Putamen (tissue), 1 donor: ENCODE measurements around the gene MED13L.

Source experiments
- DNase-seq: peaks from one replicate; pipeline ENCODE4 v3.0.0-alpha.2; 2016; ENCODE audit warnings: low spot score

The MED13L gene

DNA sequence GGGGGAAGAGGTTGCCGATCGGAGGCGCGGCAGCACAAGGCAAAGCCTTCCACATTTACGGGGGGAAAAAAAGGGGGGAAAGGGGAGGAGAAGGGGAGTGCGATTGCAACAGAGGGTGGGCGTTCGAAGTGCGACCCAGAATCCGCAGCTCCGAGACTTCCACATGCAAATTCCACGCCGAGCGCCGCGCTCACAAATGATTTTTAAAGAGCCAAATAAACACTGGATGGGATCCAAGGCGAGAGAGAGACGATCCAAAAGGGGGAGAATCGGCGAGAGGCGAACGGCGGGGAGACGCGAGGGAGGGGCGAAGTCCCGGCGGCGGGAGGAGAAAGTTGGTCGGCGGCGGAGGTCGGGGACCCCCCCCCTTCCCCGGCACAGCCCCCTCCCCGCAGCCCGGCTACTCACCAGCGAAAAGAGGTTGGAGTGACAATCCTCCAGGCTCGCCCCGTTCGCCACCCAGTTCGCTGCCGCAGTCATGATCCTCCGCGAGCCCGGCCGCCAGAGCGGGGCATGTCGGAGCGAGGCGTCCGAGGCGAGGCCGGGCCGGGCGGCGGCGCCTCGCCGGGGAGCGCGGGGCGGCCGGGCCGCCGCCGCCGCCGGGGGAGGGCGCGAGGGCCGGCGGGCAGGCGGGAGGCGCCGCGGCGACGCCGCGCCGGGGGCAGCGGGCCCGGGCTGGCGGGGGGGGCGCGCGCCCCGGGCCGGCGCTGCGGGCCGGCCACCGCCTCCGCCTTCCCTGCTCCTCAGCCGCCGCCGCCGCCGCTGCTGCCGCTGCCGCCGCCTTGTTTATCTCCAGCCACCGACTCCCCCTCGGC is 634 bp downstream of the MED13L start:
- peak; percentile 66 for DNase-seq

DNA sequence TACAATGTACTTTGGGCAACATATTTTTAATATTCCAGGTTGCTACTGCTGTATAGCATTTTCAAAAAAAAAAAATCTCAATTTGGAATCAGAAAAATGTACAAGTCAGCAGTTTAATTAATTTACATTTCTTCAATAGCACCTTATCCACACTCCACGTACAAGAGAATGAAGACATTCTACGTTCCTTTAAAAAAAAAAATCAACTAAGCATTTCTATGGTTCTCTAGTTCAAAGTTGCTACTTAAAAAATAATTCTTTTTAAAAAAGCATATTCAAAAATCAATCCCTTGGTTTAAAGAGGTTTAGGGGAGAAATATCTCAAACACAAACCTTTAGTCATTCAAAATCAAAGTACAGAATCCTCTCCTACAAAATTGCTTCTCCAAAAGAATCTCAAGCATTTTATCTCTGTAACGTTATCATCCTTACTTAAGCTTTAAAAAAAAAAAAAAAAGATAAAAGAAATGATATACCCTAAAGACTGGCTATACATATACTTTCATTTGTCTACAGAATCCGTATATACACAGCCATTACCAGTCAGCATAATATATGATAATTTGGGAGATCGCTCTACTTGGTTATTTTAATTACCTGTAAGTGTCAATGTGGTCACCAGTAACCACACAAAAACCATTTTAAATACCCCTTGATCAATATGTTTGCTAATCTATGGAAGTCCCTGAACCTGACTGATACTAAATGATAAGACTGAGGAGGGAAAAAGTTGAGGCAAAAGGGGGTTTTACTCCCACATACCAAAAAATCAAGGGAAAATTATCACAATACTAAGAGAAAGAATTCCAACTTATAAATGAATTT is 2.7 kb downstream of the MED13L start:
- no peak for DNase-seq

DNA sequence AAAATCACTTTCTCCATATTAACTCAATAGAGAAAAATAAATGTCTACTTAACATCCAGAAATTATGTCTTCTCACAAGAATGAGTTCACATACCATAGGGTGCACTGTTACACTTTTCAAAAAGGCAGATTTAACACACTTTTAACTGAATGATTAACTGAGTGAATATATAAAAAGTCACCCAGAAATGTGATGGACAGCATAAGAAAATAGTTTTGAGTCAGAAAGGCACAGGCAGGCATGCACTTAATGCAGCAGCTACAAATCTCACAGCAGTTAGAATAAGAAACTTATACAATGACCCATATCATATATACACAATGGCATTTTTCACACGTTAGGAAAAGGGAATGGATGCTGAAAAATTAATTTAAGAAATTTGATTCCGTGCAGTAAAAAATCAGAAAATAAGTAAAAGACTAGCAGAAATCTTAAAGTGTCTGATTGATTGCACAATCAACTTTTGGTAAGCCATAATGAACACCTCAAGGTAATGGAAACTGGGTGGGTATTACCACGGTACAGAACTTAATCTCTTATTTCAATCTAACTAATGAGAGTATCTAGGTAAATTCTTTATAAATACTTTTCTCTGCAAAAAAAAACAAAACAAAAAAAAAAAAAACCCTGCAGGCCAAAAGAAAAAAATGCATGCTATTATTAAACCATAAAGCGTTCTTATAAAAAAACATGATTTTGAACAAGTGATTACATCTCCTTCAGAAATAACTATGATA is 3.5 kb downstream of the MED13L start:
- DNase-seq: no peak

DNA sequence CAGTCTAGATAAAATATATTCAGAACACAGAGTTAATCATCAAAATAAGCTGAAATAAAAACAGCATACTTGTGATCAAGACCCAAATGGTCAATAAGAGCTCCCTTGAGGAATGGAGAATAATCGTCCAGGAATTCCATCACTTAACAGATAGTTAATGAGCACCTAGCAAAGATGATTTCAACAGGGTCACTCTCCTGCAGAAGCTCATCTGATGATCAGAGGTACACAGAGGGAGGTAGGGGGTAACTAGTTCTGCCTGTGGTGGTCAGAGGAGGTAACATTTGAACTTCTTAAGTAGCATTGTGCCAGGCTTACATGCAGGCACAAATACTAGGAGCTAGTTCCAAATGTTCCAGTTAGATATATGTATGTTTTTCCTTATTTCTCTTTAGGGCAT is 9.5 kb downstream of the MED13L start:
- DNase-seq: no peak

DNA sequence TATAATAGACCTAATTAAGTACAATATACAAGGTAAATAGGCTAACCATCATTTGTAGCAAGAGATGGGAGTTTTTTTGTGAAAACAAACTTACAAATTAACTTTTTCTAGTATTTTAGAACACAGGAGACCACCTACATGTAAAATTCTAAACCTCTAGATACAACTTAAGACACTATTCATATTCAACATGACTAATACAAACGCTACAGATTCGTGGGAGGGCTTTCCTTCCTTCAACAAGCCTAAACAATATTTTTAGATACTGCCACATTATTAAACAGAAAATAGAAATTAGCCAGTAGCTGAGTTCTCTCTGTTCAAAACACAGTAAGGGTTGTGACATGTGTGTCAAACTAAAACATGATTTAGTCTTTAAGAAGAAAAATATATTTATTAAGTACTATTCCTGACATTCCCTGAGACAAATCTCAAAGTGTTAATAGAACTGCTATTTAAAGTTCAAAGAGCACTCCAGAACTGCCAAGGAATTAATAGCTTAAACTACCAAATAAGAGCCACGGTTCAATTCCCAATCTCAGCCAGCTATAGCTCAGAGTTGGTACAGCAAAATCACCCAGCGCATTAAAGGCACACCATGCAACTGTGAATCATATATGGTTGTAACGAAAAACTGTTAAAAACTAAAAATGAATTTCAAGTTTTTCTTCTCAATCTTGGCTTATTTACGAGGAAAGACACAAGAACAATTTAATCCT is 10.7 kb downstream of the MED13L start:
- no peak for DNase-seq

DNA sequence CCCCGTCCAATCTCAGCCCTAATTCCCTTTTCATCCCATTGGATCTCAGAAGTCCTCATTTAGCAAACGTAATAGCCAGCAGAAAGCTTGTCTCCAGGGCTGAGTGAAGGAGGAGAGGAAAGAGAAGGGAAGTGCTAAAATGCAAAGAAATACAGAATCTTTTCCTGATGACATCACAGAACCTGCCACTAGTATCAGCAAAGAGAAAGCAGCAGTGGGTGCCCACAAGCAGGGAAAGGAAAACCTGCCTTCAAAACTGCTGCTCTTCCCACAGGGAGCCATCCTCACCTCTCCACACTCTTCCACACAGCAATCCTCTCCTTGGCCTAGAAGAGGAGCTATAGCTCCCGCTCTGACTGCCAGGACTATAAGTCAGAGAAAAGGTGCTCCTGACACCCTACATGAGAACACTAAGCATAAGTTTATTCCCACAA is 11.3 kb downstream of the MED13L start:
- DNase-seq: no peak

DNA sequence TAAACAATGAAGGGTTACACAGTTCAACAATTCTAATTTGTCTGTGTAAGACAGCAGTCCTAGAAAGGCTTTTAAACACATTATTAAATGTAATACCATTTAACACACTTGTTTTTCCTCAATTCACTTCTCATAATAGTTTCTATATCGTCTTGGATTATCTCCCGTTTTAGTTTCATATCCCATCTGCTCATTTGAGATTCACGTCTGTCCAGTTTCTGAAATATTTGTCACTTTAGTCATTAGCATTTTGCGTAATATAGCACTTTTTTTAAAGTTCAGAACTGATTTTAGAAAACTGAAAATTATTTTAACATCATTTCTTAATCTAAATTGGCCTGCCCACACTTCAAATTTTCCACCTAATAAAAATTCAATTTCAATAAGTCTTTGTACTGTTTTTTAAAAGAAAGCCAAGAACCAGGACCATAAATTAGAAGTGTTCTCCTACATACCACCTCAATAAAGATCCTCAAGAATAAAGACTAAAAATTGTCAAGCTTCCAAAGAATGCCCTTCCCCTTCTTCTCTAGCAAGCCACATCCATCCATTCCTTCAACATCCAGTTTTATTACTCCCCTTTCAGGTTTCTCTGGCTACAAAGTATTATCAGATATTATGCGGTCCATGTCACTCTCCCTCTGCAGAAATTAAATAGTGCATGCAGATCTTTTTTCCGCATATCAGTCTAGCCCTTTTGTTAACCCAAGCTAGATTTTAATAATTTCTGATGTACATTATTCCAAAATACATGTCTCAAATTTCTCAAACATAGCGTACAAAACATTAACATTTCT is 11.9 kb downstream of the MED13L start:
- no peak for DNase-seq

DNA sequence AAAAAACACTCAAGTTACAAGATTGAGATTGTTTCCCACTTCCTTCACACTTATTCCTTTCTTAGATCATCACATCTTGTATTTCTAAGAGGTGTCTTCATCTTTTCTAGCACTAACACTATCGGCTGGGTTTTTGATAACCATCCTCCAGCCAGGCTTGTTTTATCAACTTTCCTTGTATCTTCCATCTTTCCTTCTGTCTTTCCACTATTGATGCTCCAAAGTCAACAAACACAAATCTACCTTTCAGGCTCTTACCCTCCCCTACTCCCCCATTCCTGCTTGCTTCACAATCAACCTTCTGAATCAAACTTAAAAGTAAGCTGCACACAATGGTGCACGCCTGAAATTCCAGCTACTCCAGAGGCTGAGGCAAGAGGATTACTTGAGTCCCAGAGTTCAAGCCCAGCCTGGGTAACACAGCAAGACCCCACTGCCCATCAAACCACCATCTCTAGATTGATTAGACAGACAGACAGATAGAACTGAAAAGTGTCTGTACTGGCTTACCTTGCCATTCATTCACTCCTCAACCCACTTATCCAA is 12.9 kb downstream of the MED13L start:
- no peak for DNase-seq

DNA sequence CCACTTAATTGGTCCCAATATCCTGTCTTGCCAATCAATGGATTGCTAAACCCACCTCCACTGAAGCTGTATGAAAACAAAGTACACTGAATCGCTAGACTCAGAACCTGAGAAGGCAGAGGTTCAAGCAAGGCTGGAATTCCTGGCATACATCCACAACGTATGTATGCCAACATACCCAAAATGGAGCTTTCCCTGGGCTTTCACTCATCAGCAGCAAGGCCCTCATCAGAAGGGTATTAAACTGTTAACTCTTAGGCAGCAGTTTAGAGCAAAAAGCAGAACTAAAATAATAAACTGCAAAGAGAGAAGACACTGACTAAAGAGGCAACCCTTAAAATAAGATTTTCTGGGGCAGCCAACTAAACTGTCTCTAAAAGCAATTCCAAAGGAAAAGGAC is 13.6 kb downstream of the MED13L start:
- no peak for DNase-seq

DNA sequence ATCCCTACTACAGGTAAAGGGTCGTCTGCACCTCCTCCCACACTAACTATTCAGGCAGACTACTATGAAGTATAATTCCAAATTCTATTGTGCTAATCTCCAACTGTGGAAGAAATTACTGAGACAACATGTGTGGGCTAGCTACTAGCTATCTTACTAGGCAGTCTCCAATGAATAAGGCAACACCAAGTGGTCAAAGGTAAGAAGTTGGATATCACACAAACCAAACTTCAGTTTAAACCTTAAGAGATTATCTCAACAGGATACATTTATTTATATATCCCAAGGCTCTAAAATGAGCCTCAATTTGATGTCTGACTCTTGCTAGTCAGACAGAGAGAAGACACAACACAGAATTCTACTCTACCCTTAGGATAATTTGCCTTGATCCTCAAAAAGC is 14.1 kb downstream of the MED13L start:
- DNase-seq: no peak

DNA sequence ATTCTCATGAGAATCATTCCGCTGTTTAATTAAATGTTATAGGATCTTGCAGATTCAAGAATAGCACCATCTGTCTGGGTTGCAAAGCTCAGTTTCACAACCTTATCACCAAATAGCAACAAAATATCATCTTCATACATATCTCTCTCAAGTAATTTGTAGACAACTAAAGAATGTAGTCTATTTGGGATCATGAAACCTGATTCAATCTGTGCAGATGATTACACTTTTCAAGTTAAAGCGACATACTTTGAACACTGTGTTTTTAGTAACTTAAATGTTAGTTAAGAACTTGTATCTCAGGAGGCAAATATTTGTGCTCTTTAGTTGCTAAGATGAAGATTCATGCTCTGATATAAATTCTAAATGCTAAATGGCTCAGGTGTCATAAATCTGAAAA is 14.8 kb downstream of the MED13L start:
- DNase-seq: no peak

DNA sequence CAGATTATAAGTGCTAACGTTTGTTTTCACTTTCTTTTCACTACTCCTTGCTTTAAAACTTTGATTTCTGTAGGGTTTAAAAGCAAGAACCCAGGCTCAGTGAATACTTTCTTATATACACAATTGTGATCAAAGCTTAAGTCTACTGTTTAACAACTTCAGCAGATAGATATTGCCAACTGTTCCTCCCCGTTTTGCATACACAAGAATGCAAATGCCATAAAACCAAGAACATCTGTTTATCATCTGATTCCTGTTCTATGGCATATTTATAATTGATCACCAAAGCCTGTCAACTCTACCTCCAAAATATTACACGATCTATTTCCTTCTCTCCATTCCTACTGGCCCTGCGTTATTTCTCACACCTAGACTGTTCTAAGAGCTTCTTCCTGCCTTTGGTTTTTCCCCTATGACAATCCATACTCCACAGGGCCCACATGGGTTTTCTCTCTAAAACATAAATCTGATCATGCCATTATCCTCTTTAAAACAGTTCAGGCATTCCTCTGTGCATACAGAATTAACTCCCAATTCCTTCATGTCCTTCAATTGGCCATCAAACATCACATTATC is 15.9 kb downstream of the MED13L start:
- DNase-seq: no peak

DNA sequence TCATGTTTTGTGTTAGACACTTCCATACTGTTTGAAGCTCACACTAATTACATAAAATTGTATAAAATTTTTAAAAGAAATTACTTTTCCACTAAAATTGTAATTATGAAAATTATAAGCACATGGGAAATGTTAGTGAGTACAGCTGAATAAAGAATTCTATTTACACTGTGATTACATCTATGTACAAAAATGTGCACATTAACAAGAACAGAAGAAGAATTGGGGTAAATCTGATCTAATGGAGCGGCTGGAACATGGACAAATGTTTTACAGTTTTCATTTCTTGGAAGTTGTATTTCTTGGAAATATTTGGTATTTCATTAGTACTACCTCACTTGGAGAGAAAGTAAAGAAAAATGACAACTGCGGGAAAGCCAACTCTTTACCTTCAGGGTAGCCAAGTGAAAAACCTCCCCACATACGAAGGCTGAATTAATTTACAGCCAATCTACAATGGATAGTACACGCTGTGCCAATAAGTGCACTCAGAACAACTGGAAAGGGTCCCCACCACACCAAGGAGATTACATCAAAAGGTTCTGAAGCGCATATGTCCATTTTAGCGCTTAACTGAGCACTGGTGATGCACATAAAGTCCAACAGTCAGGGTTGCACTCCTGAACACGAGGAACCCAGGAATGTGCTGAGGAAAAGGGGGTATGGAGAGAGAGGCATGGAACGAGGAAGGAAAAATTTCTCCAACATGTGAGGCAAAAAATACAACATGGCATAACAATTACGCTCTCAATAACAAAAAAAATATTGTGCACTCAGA is 17.5 kb downstream of the MED13L start:
- no peak for DNase-seq

DNA sequence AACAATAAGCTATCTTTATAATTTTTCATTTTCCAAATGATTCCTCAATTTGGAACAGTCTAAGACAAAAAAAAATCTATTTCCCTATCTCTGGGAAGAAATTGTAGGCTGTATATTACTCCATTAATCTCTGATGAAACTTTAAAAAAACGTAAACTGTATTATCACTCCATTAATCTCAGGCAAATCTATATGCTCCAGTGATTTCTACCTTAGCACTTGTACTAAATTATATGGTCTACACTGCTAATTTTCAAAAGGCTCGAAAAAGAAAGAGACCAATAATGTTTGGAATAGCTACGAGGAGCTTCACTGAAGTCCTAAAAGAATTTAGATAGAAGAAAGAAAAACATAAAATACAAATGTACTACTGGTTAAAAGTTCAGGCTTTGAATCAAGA is 19.7 kb downstream of the MED13L start:
- no peak for DNase-seq

DNA sequence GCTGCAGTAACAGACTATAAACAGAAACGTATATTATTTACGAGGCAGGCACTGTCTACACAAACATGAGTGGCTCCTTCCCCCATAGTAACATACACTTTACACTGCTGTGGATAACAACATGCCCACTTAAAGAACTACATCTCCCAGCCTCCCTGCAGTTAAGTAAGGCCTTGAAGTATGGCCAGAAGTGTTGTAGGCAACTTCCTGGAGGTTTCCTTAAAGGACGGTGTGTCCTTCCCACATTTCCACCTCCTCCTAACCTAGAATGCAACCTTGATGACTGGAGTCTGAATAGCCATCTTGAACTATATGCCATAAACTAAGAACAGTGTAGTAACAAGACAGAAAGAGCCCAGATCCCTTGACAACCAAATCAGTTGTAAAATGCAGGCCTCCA is 20.3 kb downstream of the MED13L start:
- no peak for DNase-seq

DNA sequence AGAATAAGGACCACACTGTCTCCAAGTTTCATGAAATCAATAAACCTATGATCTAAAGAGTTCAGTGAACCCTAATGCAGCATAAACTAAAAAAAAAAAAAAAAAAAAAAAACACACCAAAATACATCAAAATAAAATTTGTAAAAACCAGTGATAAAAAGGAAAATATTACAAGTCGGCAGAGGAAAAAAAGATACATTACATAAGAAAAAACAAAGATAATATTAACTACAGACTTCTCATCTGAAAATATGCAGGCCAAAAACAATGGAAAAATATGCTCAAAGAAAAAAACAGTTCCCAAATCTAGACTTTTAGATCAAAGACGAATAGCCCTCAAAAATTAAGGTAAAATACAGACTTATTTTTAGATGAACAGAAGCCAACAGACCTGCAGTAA is 27.6 kb downstream of the MED13L start:
- no peak for DNase-seq

DNA sequence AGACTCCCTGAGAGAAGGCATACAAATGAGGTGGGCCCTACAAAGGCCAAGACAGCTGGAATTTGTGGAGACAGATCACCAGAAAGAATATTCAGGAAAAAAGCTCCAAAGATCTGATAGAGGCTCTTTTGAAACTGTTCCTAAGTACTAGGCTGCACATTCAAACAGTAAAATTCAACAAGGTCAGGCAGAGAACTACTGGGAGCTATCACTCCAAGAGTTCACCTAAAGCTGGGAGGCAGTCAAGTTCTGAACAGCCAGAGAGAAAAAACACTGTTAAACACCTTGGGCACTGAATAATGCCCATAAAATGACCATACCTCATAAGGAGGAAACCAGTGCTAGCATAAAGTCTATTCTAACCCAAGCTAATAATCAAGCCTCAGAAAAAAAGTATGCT is 28.6 kb downstream of the MED13L start:
- DNase-seq: no peak

DNA sequence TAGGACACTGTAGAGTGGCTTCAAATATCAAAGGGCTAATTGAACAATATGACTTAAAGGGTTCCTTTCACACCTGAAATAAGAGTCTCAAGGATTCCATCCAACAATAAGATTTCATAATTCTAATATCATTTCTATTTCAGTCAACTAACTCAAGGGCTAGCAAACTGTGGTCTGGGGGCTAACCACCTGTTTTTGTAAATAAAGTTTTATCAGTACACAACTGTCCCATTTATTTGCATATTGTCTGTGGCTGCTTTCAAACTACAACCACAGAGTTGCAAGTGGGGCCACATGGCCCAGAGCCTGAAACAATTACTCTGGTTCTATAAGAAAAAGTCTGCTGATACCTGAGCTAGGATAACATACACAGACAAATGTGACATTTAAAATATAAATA is 29.1 kb downstream of the MED13L start:
- DNase-seq: no peak

DNA sequence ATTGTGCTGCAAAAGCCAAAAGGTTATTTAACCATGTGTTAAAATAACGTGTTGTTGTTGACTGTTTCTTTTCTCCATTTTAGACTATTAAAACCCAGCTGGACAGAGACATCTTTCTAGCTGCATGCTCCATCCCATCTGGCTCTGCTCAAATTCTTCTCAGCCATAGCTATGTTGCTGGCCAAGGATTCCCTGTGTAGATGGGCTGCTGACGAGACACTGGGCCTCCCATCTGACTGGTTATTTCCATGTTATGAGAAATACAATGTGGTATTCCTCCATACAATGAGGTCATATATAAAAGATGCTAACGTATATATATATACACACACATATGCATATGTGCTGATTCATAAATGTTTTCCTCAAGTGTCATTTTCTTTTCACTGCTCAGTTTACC is 30.1 kb downstream of the MED13L start:
- DNase-seq: no peak
